GM23338 (cell line): ENCODE data around the gene TASP1. TPM values are rescaled to one million over a fixed set of nuclear protein-coding genes. Genes with fewer than 3 reads are reported as not detected.

Experiments
- ATAC-seq: fragments of 200-7000 bp; cut with Tn5 transposase; 3 replicates; pipeline ENCODE4 v1.9.1; 2020
- DNase-seq: peaks from one replicate; pipeline ENCODE4 v3.0.0-alpha.2; 2015; ENCODE audit warnings: low spot score
- H2AFZ ChIP-seq: fragments of 200-600 bp; sonication (generic); 2 replicates; pipeline ENCODE4 v1.8.0; 2016; ENCODE audit warnings: antibody characterized with exemption, mild to moderate bottlenecking, moderate library complexity
- H3F3A ChIP-seq: fragments of 200-600 bp; sonication (generic); replicated peaks from 2 replicates; pipeline ENCODE4 v1.8.0; 2017; ENCODE audit warnings: antibody characterized with exemption, mixed run types, low read depth
- H3K27ac ChIP-seq: fragments of 200-600 bp; sonication (generic); 2 replicates; pipeline ENCODE4 v1.6.1; 2016; ENCODE audit warnings: low read depth
- H3K27me3 ChIP-seq: fragments of 200-600 bp; sonication (generic); 2 replicates; pipeline ENCODE4 v1.8.0; 2016; ENCODE audit warnings: mild to moderate bottlenecking, mixed run types, moderate library complexity; ENCODE audit not compliant: insufficient read depth
- H3K36me3 ChIP-seq: fragments of 200-600 bp; sonication (generic); 2 replicates; pipeline ENCODE4 v1.8.0; 2016; ENCODE audit warnings: mild to moderate bottlenecking; ENCODE audit not compliant: insufficient read depth
- H3K4me1 ChIP-seq: fragments of 200-600 bp; sonication (generic); 2 replicates; pipeline ENCODE4 v1.8.0; 2016; ENCODE audit warnings: mild to moderate bottlenecking, moderate library complexity; ENCODE audit not compliant: insufficient read depth
- H3K4me2 ChIP-seq: fragments of 200-600 bp; sonication (generic); 2 replicates; pipeline ENCODE4 v1.7.1; 2017; ENCODE audit warnings: mixed run types
- H3K4me3 ChIP-seq: fragments of 200-600 bp; sonication (generic); 2 replicates; pipeline ENCODE4 v1.6.1; 2016; ENCODE audit warnings: mixed run types
- H3K79me2 ChIP-seq: fragments of 200-600 bp; sonication (generic); replicated peaks from 2 replicates; pipeline ENCODE4 v1.8.0; 2017; ENCODE audit warnings: mild to moderate bottlenecking; ENCODE audit not compliant: insufficient read depth
- H3K9me2 ChIP-seq: fragments of 200-600 bp; sonication (generic); 2 replicates; pipeline ENCODE4 v1.8.0; 2017; ENCODE audit not compliant: insufficient read depth
- H4K20me1 ChIP-seq: fragments of 200-600 bp; sonication (generic); replicated peaks from 2 replicates; pipeline ENCODE4 v1.8.0; 2017; ENCODE audit warnings: mild to moderate bottlenecking; ENCODE audit not compliant: insufficient read depth
- H3K27ac Mint-ChIP-seq: 2 replicates; pipeline ENCODE4 v1.8.0; 2020; ENCODE audit warnings: inconsistent platforms, mild to moderate bottlenecking, moderate library complexity, mixed read lengths
- H3K27me3 Mint-ChIP-seq: 3 replicates; pipeline ENCODE4 v1.8.0; 2022; ENCODE audit warnings: low read depth, mild to moderate bottlenecking, moderate library complexity, mixed read lengths, inconsistent platforms; ENCODE audit not compliant: insufficient read depth, poor library complexity
- H3K36me3 Mint-ChIP-seq: 3 replicates; pipeline ENCODE4 v1.8.0; 2021; ENCODE audit warnings: low read depth, mild to moderate bottlenecking, inconsistent platforms, moderate library complexity, mixed read lengths
- H3K4me1 Mint-ChIP-seq: 3 replicates; pipeline ENCODE4 v1.8.0; 2020; ENCODE audit warnings: mild to moderate bottlenecking, inconsistent platforms, mixed read lengths
- H3K4me3 Mint-ChIP-seq: 3 replicates; pipeline ENCODE4 v1.8.0; 2021; ENCODE audit warnings: moderate library complexity, mild to moderate bottlenecking, inconsistent platforms, mixed read lengths
- H3K9me3 Mint-ChIP-seq: 3 replicates; pipeline ENCODE4 v1.8.0; 2020; ENCODE audit warnings: moderate library complexity, mild to moderate bottlenecking, inconsistent platforms, mixed read lengths
- CREB1 ChIP-seq: fragments of 250-450 bp; sonication (Bioruptor Pico); IDR thresholded peaks from 2 replicates; pipeline ENCODE4 v1.5.0; 2020; ENCODE audit warnings: low read depth, mild to moderate bottlenecking, moderate library complexity
- CTCF ChIP-seq, 2 experiments: fragments of 200-600 bp in 1 of 2; sonication (generic) in 1 of 2; conservative IDR thresholded peaks; 2 replicates each; pipeline versions ENCODE4 v1.5.1 to v1.6.1; 2016 to 2017; ENCODE audit warnings: antibody characterized with exemption in 2 of 2, low read depth in 2 of 2, mild to moderate bottlenecking in 2 of 2, moderate library complexity in 1 of 2
- ETS1 ChIP-seq: IDR thresholded peaks from 2 replicates; pipeline ENCODE4 v1.6.1; 2016; ENCODE audit warnings: antibody characterized with exemption
- EZH2 ChIP-seq: fragments of 200-600 bp; sonication (generic); IDR thresholded peaks from one replicate; pipeline ENCODE4 v1.8.0; 2017; ENCODE audit warnings: antibody characterized with exemption, mild to moderate bottlenecking, low read depth; ENCODE audit not compliant: unreplicated experiment
- EZH2phosphoT487 ChIP-seq: fragments of 200-600 bp; sonication (generic); IDR thresholded peaks from one replicate; pipeline ENCODE4 v1.8.1; 2018; ENCODE audit warnings: antibody characterized with exemption; ENCODE audit not compliant: unreplicated experiment
- JUNB ChIP-seq: IDR thresholded peaks from one replicate; pipeline ENCODE4 v1.6.1; 2016; ENCODE audit warnings: antibody characterized with exemption; ENCODE audit not compliant: unreplicated experiment
- NANOG ChIP-seq: IDR thresholded peaks from 2 replicates; pipeline ENCODE4 v1.6.1; 2016; ENCODE audit warnings: antibody characterized with exemption, borderline replicate concordance
- POLR2AphosphoS5 ChIP-seq: IDR thresholded peaks from 2 replicates; pipeline ENCODE4 v1.6.1; 2016; ENCODE audit warnings: antibody characterized with exemption, low read depth
- REST ChIP-seq: IDR thresholded peaks from one replicate; pipeline ENCODE4 v1.6.1; 2018; ENCODE audit warnings: antibody characterized with exemption; ENCODE audit not compliant: unreplicated experiment
- STAT1 ChIP-seq: IDR thresholded peaks from one replicate; pipeline ENCODE4 v1.6.1; 2016; ENCODE audit warnings: antibody characterized with exemption; ENCODE audit not compliant: unreplicated experiment
- ZNF114 ChIP-seq: fragments of 250-450 bp; sonication (Bioruptor Pico); IDR thresholded peaks from 2 replicates; pipeline ENCODE4 v1.5.0; 2020; ENCODE audit warnings: mild to moderate bottlenecking, moderate library complexity
- polyA plus RNA-seq: library from polyadenylated mRNA; unstranded; fragments of >200 nt; fragmentation: Nextera tagmentation; extraction: Ambion mirVana; gene quantifications from 2 replicates; pipeline ENCODE4 v1.2.1, GENCODE V29; 2016
- total RNA-seq: library from RNA; depleted of rRNA; stranded (reverse); fragments of >200 nt; shearing (Covaris generic); gene quantifications from 2 replicates; pipeline ENCODE4 v1.2.3, GENCODE V29; 2014

TASP1 gene
- total and polyA plus RNA-seq, 2 experiments from 2014 or later: 9.7 to 9.8 TPM

GRCh38 chr20:13432126-13432525 lies 206.6 kb downstream of the TASP1 start:
- Mint-ChIP-seq H3K27ac (no peak overlapping the region), H3K9me3 (no peaks in the 10 kb centered on the region), H3K27me3 (peaks cover 2% of the 10 kb centered on the region), H3K4me3 (no peak overlapping the region), H3K4me1 (peaks cover 25% of the 10 kb centered on the region), H3K36me3 (no peaks in the 10 kb centered on the region; the same call in 2 of the 3 replicates)
- ATAC-seq (no peak), DNase-seq (no peak)
- Histone ChIP-seq H2AFZ (no peak overlapping the region), H3K4me2 (no peak overlapping the region), H3F3A (no peaks in the 10 kb centered on the region), H3K9me2 (peaks cover 7% of the 10 kb centered on the region), H3K4me1 (no peaks in the 10 kb centered on the region), H3K4me3 (no peak overlapping the region), H3K79me2 (no peaks in the 10 kb centered on the region), H4K20me1 (no peaks in the 10 kb centered on the region), H3K36me3 (no peaks in the 10 kb centered on the region), H3K27ac (no peak overlapping the region), H3K27me3 (no peaks in the 10 kb centered on the region)
- no peak for TF ChIP-seq CTCF (conservative IDR thresholded peaks at IDR 0.05; ENCODE audit: low read depth in 2 of 2)
- no peak for TF ChIP-seq CREB1
- TF ChIP-seq JUNB: no peak
- no peak for TF ChIP-seq EZH2
- TF ChIP-seq REST: no peak
- TF ChIP-seq NANOG: no peak
- no peak for TF ChIP-seq POLR2AphosphoS5

GRCh38 chr20:13430346-13431002 lies 208.3 kb downstream of the TASP1 start:
- DNase-seq (no peak), ATAC-seq (no peak)
- H3K4me3 Mint-ChIP-seq: no peak overlapping the region
- peaks cover 15% of the 10 kb centered on the region; the same call in 2 of the 3 replicates for H3K4me1 Mint-ChIP-seq
- no peaks in the 10 kb centered on the region for H4K20me1 ChIP-seq
- H3K36me3 ChIP-seq: no peaks in the 10 kb centered on the region
- no peaks in the 10 kb centered on the region for H3K9me3 Mint-ChIP-seq
- H3K27me3 ChIP-seq: no peaks in the 10 kb centered on the region
- H3K27ac Mint-ChIP-seq: no peak overlapping the region
- peaks cover 7% of the 10 kb centered on the region for H3K9me2 ChIP-seq
- H3K27ac ChIP-seq: no peak overlapping the region
- no peaks in the 10 kb centered on the region; the same call in 2 of the 3 replicates for H3K36me3 Mint-ChIP-seq
- no peaks in the 10 kb centered on the region for H3F3A ChIP-seq
- no peaks in the 10 kb centered on the region for H3K79me2 ChIP-seq
- no peak overlapping the region for H3K4me3 ChIP-seq
- peaks cover 2% of the 10 kb centered on the region for H3K27me3 Mint-ChIP-seq
- peaks cover 2% of the 10 kb centered on the region; the same call in 1 of the 2 replicates for H3K4me1 ChIP-seq
- H2AFZ ChIP-seq: no peak overlapping the region
- H3K4me2 ChIP-seq: no peak overlapping the region
- no peak for TF ChIP-seq CREB1
- TF ChIP-seq STAT1: no peak
- TF ChIP-seq JUNB: no peak
- no peak for TF ChIP-seq EZH2
- no peak for TF ChIP-seq ZNF114 (CRISPR knock-in tag)
- no peak for TF ChIP-seq ETS1
- TF ChIP-seq REST: no peak
- no peak for TF ChIP-seq POLR2AphosphoS5
- TF ChIP-seq NANOG: no peak
- no peak for TF ChIP-seq EZH2phosphoT487
